ENCODE data around the gene CAMKMT.

The CAMKMT gene

DNA sequence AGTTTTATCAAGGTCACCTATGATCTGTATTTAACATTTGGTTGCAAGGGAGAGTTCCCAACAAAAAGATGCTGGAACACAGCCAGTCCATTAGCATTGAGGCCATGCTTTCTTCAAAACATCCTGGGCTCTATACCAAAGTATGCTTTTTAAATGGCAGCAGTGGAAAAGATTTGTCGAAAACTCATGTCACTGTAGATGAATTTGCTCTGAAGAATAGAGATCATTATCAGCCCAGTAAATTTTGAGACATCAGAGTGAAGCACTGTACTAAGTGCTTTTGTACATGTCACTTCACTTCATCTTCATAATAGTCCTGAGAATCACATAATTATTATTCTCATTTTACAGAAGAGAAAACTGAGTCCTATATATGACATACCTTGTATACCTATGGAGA lies 189.8 kb downstream of the CAMKMT start:
- CTCF ChIA-PET, result no interaction called here
- TF ChIP-seq, protein P1, sequence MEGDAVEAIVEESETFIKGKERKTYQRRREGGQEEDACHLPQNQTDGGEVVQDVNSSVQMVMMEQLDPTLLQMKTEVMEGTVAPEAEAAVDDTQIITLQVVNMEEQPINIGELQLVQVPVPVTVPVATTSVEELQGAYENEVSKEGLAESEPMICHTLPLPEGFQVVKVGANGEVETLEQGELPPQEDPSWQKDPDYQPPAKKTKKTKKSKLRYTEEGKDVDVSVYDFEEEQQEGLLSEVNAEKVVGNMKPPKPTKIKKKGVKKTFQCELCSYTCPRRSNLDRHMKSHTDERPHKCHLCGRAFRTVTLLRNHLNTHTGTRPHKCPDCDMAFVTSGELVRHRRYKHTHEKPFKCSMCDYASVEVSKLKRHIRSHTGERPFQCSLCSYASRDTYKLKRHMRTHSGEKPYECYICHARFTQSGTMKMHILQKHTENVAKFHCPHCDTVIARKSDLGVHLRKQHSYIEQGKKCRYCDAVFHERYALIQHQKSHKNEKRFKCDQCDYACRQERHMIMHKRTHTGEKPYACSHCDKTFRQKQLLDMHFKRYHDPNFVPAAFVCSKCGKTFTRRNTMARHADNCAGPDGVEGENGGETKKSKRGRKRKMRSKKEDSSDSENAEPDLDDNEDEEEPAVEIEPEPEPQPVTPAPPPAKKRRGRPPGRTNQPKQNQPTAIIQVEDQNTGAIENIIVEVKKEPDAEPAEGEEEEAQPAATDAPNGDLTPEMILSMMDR (IDR thresholded peaks at IDR 0.05; ENCODE audit: insufficient read depth, low read length, missing control alignments), result no peak
- DNase-seq (ENCODE audit: low read depth, low spot score), result no peak
- H3K4me3 ChIP-seq (ENCODE audit: low read depth, low read length), result no peak overlapping the region
- POLR2A ChIA-PET, result no interaction called here

DNA sequence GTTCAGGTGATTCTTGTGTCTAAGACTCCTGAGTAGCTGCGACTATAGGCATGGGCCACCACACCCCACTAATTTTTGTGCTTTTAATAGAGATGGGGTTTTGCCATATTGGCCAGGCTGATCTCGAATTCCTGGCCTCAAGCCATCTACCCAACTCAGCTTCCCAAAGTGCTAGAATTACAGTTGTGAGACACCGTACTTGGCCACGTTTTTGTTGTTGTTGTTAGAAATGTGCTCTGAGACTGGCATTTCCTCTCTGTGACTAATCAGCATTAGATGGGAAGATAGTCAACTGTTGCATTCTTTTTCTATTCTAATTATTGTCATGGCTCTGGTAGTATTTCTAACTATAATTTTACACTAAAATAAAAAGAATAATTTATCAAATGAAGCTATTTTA lies 191.7 kb downstream of the CAMKMT start:
- H3K4me3 ChIP-seq (ENCODE audit: low read depth, low read length), result no peak overlapping the region
- TF ChIP-seq, protein P1 (IDR thresholded peaks at IDR 0.05; ENCODE audit: insufficient read depth, low read length, missing control alignments), result no peak
- ChIA-PET CTCF (no interaction called here), POLR2A (no interaction called here)
- no peak for DNase-seq (ENCODE audit: low read depth, low spot score)

DNA sequence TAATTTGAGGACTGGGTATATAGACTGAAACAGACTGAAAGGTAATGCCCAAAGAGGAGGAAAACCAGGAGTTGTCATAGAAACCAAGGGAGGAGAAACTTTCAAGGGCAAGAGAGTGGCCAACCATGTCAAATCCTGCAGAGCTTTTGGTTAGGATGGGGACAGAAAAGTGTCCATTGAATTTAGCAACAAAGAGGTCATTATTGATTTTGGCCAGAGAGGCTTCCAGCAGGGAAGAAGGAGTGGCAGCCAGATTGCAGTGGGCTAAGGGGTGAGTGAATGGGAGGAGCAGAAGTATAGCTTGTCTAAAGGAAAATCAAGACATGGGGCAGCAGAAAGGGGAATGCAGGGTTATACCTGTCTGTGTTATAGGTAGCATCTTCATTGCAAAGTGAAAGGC lies 194.0 kb downstream of the CAMKMT start:
- TF ChIP-seq, protein P1 (IDR thresholded peaks at IDR 0.05; ENCODE audit: insufficient read depth, low read length, missing control alignments), result no peak
- DNase-seq (ENCODE audit: low read depth, low spot score), result no peak
- ChIA-PET CTCF (no interaction called here), POLR2A (no interaction called here)
- H3K4me3 ChIP-seq (ENCODE audit: low read depth, low read length), result no peak overlapping the region

DNA sequence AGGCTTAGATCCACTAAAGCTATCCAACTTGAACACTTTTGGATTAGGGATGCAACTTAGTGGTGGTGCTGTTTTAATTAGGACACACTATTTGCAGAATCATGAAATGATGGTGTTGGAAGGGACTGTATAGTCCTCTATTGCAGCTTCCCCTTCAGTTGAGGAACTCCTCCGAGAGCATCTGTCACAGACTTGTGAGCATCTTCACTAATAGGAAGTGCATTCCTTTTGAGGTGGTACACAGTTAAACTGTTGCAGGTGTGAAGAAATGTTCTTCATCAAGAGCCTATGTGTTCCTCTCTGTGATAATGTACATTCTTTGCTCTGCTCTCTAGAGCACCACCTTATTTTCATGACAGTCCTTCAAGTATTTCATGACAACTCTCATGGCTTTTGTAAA lies 197.4 kb downstream of the CAMKMT start:
- POLR2A ChIA-PET, result no interaction called here
- TF ChIP-seq, protein P1 (IDR thresholded peaks at IDR 0.05; ENCODE audit: insufficient read depth, low read length, missing control alignments), result no peak
- CTCF ChIA-PET, result interaction anchor here (1.2 kb wide), 1 partner anchor 79 kb away, joined by 4 read pairs; no protein-coding TSS in a partner anchor
- no peak overlapping the region for H3K4me3 ChIP-seq (ENCODE audit: low read depth, low read length)
- no peak for DNase-seq (ENCODE audit: low read depth, low spot score)

DNA sequence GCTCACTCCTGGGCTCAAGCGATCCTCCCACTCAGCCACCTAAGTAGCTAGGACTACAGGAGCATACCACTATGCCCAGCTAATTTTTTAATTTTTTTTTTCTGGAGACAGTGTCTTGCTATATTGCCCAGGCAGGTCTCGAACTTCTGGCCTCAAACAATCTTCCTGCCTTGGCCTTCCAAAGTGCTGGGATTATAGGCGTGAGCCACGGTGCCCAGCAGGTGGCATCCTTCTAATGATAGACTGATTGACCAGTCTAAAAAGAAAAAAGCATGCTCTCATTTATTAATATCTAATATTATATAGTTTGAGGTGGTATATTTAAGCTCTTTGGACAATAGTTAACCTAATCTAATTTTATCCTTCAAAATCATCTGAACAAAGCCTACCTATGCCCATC lies 198.6 kb downstream of the CAMKMT start:
- ChIA-PET POLR2A (no interaction called here), CTCF (interaction anchor here (0.9 to 1.1 kb wide), 3 partner anchors 10 to 518 kb away, joined by 3 read pairs; no protein-coding TSS in a partner anchor)
- TF ChIP-seq, protein P1 (IDR thresholded peaks at IDR 0.05; ENCODE audit: insufficient read depth, low read length, missing control alignments), result no peak
- no peak overlapping the region for H3K4me3 ChIP-seq (ENCODE audit: low read depth, low read length)
- no peak for DNase-seq (ENCODE audit: low read depth, low spot score)

DNA sequence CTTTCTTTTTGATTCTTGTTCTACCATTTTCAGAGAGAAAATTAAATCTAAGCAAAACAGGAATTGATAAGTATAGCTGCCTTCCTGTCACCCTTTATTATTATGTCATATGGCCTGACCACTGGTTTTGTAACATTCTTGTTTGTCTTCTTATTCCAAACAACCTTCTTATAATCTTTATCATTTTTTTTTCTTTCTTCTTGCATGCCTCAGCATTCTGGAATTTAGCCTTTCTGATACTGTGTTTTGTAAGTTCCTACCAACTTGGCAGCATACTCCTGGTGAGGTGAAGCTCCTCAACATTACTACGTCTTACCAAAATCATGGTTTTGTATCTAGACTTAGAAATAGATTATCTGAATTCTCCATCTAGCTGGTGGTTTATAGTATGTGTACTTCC lies 199.2 kb downstream of the CAMKMT start:
- POLR2A ChIA-PET, result no interaction called here
- CTCF ChIA-PET, result interaction anchor here (0.9 to 1.2 kb wide), 4 partner anchors 10 to 518 kb away, joined by 3 read pairs; no protein-coding TSS in a partner anchor
- TF ChIP-seq, protein P1 (IDR thresholded peaks at IDR 0.05; ENCODE audit: insufficient read depth, low read length, missing control alignments), result no peak
- no peak overlapping the region for H3K4me3 ChIP-seq (ENCODE audit: low read depth, low read length)
- DNase-seq (ENCODE audit: low read depth, low spot score), result no peak

Measured in AG04449 (cell line).